DMS53 treated with DMSO at 0.1 percent for 48 hours (cell line): ENCODE data around the gene THSD4.
A peak's percentile ranks its signal among the peaks of the same experiment; 100 is the strongest.

ENCODE experiments used
- DNase-seq: peaks from one replicate; lab custom pipeline; 2025; ENCODE audit not compliant: unreplicated experiment; lab: John Stamatoyannopoulos, UW

THSD4 gene

GRCh38 chr15:71517751-71518150 is 402.5 kb downstream of the THSD4 start:
- DNase-seq = no peak

- no peak for DNase-seq
Observed at GRCh38 chr15:71518661-71519060, 403.4 kb downstream of the THSD4 start.

GRCh38 chr15:71526060-71526820 is 411.0 kb downstream of the THSD4 start:
- no peak for DNase-seq

- DNase-seq = peak; percentile 50
Observed at GRCh38 chr15:71529361-71529760, 414.1 kb downstream of the THSD4 start.

- no peak for DNase-seq
Observed at GRCh38 chr15:71530116-71530515, 414.8 kb downstream of the THSD4 start.

- peak; percentile 54 for DNase-seq
Observed at GRCh38 chr15:71532994-71533393, 417.7 kb downstream of the THSD4 start.

- DNase-seq = no peak
Observed at GRCh38 chr15:71538181-71538580, 422.9 kb downstream of the THSD4 start.

- DNase-seq = no peak
Observed at GRCh38 chr15:71541746-71542145, 426.5 kb downstream of the THSD4 start.

GRCh38 chr15:71542836-71543235 is 427.6 kb downstream of the THSD4 start:
- no peak for DNase-seq

GRCh38 chr15:71543413-71543812 is 428.1 kb downstream of the THSD4 start:
- no peak for DNase-seq

GRCh38 chr15:71545223-71545760 is 430.0 kb downstream of the THSD4 start:
- no peak for DNase-seq

GRCh38 chr15:71545923-71546322 is 430.7 kb downstream of the THSD4 start:
- DNase-seq = no peak

GRCh38 chr15:71547011-71547410 is 431.7 kb downstream of the THSD4 start:
- DNase-seq = no peak

GRCh38 chr15:71548401-71548807 is 433.1 kb downstream of the THSD4 start:
- DNase-seq = no peak

- DNase-seq = no peak
Observed at GRCh38 chr15:71549091-71549490, 433.8 kb downstream of the THSD4 start.

- no peak for DNase-seq
Observed at GRCh38 chr15:71549697-71550096, 434.4 kb downstream of the THSD4 start.

- DNase-seq = no peak
Observed at GRCh38 chr15:71551566-71551965, 436.3 kb downstream of the THSD4 start.

GRCh38 chr15:71559098-71559497 is 443.8 kb downstream of the THSD4 start:
- DNase-seq = no peak

- no peak for DNase-seq
Observed at GRCh38 chr15:71559616-71560015, 444.3 kb downstream of the THSD4 start.

GRCh38 chr15:71562251-71562650 is 447.0 kb downstream of the THSD4 start:
- no peak for DNase-seq

GRCh38 chr15:71564217-71564616 is 448.9 kb downstream of the THSD4 start:
- no peak for DNase-seq

- no peak for DNase-seq
Observed at GRCh38 chr15:71565006-71565405, 449.7 kb downstream of the THSD4 start.

- DNase-seq = no peak
Observed at GRCh38 chr15:71565631-71566160, 450.4 kb downstream of the THSD4 start.
